ENCODE measurements around the gene LRG1. TPM values are rescaled to one million over a fixed set of nuclear protein-coding genes. Genes with fewer than 3 reads are reported as not detected.
A peak's percentile ranks its signal among the peaks of the same experiment; 100 is the strongest.

Gene LRG1
- total RNA-seq, 1 donor from 2014 or later: not detected

- H3K4me3 Mint-ChIP-seq: peak overlapping the region; percentile 18
- H3K4me2 ChIP-seq: no peak overlapping the region
- H3K4me1 Mint-ChIP-seq: peaks cover 32% of the 10 kb centered on the region
- H3K9me3 Mint-ChIP-seq: no peaks in the 10 kb centered on the region
- DNase-seq (ENCODE audit: low spot score): no peak
- H3K27ac ChIP-seq: no peak overlapping the region
- no peak overlapping the region for H3K27ac Mint-ChIP-seq
- no peaks in the 10 kb centered on the region for H3K36me3 Mint-ChIP-seq
- no peak overlapping the region for H2AFZ ChIP-seq (replicated peaks)
- peaks cover 14% of the 10 kb centered on the region for H3K27me3 ChIP-seq
- H3K27me3 Mint-ChIP-seq (ENCODE audit: insufficient read depth, low read depth): peaks cover 26% of the 10 kb centered on the region
- H3F3A ChIP-seq (ENCODE audit: low read depth): peaks cover 61% of the 10 kb centered on the region
- peaks cover 8% of the 10 kb centered on the region for H3K4me1 ChIP-seq
- no peaks in the 10 kb centered on the region for H3K36me3 ChIP-seq
- H3K9me3 ChIP-seq (ENCODE audit: low read depth): no peaks in the 10 kb centered on the region
- H3K79me2 ChIP-seq (ENCODE audit: low read depth): no peaks in the 10 kb centered on the region
- H3K9ac ChIP-seq: no peak overlapping the region
- TF ChIP-seq EZH2 (IDR thresholded peaks at IDR 0.05) (no peak), CTCF (IDR thresholded peaks at IDR 0.05) (no peak), EZH2phosphoT487 (IDR thresholded peaks at IDR 0.05) (no peak)
- no peak overlapping the region for H3K4me3 ChIP-seq
- no peaks in the 10 kb centered on the region for H4K20me1 ChIP-seq (ENCODE audit: low read depth)
Observed at GRCh38 chr19:4586691-4587090, 46.9 kb upstream of the LRG1 start.

DNA sequence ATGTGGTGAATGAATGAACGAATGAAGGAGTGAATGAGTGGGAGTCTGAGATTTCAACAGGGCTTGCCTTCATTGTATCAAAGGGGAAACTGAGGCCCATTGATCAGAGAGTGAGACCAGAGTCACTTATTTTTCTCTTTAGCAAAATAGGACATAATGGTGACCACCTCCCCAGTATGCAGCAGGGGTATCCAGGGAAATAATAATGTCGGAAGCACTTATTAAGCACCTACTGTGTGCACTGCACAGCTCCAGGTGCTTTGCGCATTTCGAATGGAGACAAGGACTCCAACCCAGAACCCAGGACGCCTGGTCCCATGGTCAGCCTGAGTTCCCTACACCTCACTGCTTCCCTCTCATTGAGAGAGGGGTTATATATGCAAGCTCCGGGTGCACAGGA lies 46.4 kb upstream of the LRG1 start:
- Mint-ChIP-seq H3K4me3 (peak overlapping the region; percentile 85), H3K36me3 (no peaks in the 10 kb centered on the region), H3K27ac (no peak overlapping the region), H3K4me1 (peaks cover 32% of the 10 kb centered on the region), H3K27me3 (ENCODE audit: insufficient read depth, low read depth) (peaks cover 22% of the 10 kb centered on the region), H3K9me3 (no peaks in the 10 kb centered on the region)
- Histone ChIP-seq H3K9ac (no peak overlapping the region), H3K27ac (no peak overlapping the region), H3K79me2 (ENCODE audit: low read depth) (peaks cover under 1% of the 10 kb centered on the region), H2AFZ (replicated peaks) (no peak overlapping the region), H3K4me3 (no peak overlapping the region), H3K9me3 (ENCODE audit: low read depth) (no peaks in the 10 kb centered on the region), H3K4me1 (peaks cover 8% of the 10 kb centered on the region), H3K36me3 (no peaks in the 10 kb centered on the region), H4K20me1 (ENCODE audit: low read depth) (no peaks in the 10 kb centered on the region), H3K27me3 (peaks cover 14% of the 10 kb centered on the region), H3K4me2 (no peak overlapping the region), H3F3A (ENCODE audit: low read depth) (peaks cover 62% of the 10 kb centered on the region)
- TF ChIP-seq EZH2 (IDR thresholded peaks at IDR 0.05): no peak
- no peak for TF ChIP-seq EZH2phosphoT487 (IDR thresholded peaks at IDR 0.05)
- no peak for TF ChIP-seq CTCF (IDR thresholded peaks at IDR 0.05)
- DNase-seq (ENCODE audit: low spot score): no peak

DNA sequence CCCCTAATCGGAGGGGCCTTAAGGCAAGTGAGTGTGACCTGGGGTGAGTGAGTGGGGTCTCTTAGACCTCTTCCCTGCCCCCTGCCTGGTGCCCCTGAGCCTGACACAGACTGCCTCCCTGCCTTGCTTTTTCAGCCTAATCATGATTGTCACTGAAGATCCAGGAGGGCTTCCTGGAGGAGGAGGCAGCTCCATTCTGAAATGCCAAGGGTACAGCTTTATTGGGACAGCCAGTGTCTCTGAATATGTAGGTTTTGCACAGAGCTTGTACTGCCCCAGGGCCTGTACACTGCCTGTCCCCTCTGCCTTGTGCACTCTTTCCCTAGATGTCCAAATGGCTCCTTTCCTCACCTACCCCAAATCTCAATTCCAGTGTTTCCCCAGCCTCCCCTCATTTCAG lies 45.7 kb upstream of the LRG1 start:
- peaks cover 14% of the 10 kb centered on the region for H3K27me3 ChIP-seq
- H3K27ac ChIP-seq: no peak overlapping the region
- H3K79me2 ChIP-seq (ENCODE audit: low read depth): peaks cover 7% of the 10 kb centered on the region
- no peaks in the 10 kb centered on the region for H4K20me1 ChIP-seq (ENCODE audit: low read depth)
- H2AFZ ChIP-seq (replicated peaks): no peak overlapping the region
- H3K9ac ChIP-seq: no peak overlapping the region
- H3K36me3 ChIP-seq: no peaks in the 10 kb centered on the region
- Mint-ChIP-seq H3K9me3 (no peaks in the 10 kb centered on the region), H3K27me3 (ENCODE audit: insufficient read depth, low read depth) (peaks cover 21% of the 10 kb centered on the region), H3K4me1 (peaks cover 32% of the 10 kb centered on the region), H3K4me3 (peak overlapping the region; percentile 85), H3K36me3 (no peaks in the 10 kb centered on the region), H3K27ac (no peak overlapping the region)
- DNase-seq (ENCODE audit: low spot score): no peak
- H3K9me3 ChIP-seq (ENCODE audit: low read depth): no peaks in the 10 kb centered on the region
- no peak overlapping the region for H3K4me3 ChIP-seq
- TF ChIP-seq EZH2phosphoT487 (IDR thresholded peaks at IDR 0.05): no peak
- no peak for TF ChIP-seq EZH2 (IDR thresholded peaks at IDR 0.05)
- TF ChIP-seq CTCF (IDR thresholded peaks at IDR 0.05): no peak
- H3K4me1 ChIP-seq: peaks cover 8% of the 10 kb centered on the region
- no peak overlapping the region for H3K4me2 ChIP-seq
- peaks cover 62% of the 10 kb centered on the region for H3F3A ChIP-seq (ENCODE audit: low read depth)
